HCT116 (cell line): Measurements from ENCODE around the gene OR56A5.

Source experiments
- EGR1 ChIP-seq: IDR thresholded peaks from 2 replicates; pipeline ENCODE4 v1.6.1; 2012; ENCODE audit warnings: low read depth
- EZH2 ChIP-seq: fragments of 200-600 bp; sonication (generic); IDR thresholded peaks from 2 replicates; pipeline ENCODE4 v1.6.1; 2017; ENCODE audit warnings: antibody characterized with exemption, mixed run types
- EZH2phosphoT487 ChIP-seq: fragments of 200-600 bp; IDR thresholded peaks from 2 replicates; pipeline ENCODE4 v1.6.1; 2018; ENCODE audit warnings: antibody characterized with exemption, borderline replicate concordance
- JUND ChIP-seq: IDR thresholded peaks from 2 replicates; pipeline ENCODE4 v1.6.1; 2012
- POLR2A ChIP-seq: IDR thresholded peaks from 2 replicates; pipeline ENCODE4 v1.7.0; 2011; ENCODE audit warnings: borderline replicate concordance; ENCODE audit not compliant: insufficient read depth, insufficient read length; ENCODE audit errors: extremely low read depth
- SIN3A ChIP-seq: IDR thresholded peaks from 2 replicates; pipeline ENCODE4 v1.6.1; 2012; ENCODE audit warnings: low read depth
- ZNF274 ChIP-seq: fragments of 200-500 bp; sonication (Bioruptor generic); IDR thresholded peaks from 2 replicates; pipeline ENCODE4 v1.6.1; 2014; ENCODE audit warnings: mild to moderate bottlenecking, low read depth, low read length, inconsistent platforms
- TF ChIP-seq, protein P1 (sequence below), 3 experiments: fragments of 200-600 bp in 1 of 3; sonication (generic) in 1 of 3; IDR thresholded peaks in 2 of 3; conservative IDR thresholded peaks in 1 of 3; 2 replicates each; pipeline ENCODE4 v1.5.1; 2012 to 2017; ENCODE audit warnings: low read depth in 2 of 3, low read length in 2 of 3, antibody characterized with exemption in 1 of 3, borderline replicate concordance in 1 of 3, control low read depth in 1 of 3, mild to moderate bottlenecking in 1 of 3, mixed read lengths in 1 of 3, mixed run types in 1 of 3, moderate library complexity in 1 of 3; ENCODE audit not compliant: insufficient read depth in 1 of 3
- TF ChIP-seq, protein P2 (sequence below): IDR thresholded peaks from 2 replicates; pipeline ENCODE4 v1.6.1; 2012
- TF ChIP-seq, protein P3 (sequence below): IDR thresholded peaks from 2 replicates; pipeline ENCODE4 v1.6.1; 2012; ENCODE audit warnings: low read depth

DNA sequence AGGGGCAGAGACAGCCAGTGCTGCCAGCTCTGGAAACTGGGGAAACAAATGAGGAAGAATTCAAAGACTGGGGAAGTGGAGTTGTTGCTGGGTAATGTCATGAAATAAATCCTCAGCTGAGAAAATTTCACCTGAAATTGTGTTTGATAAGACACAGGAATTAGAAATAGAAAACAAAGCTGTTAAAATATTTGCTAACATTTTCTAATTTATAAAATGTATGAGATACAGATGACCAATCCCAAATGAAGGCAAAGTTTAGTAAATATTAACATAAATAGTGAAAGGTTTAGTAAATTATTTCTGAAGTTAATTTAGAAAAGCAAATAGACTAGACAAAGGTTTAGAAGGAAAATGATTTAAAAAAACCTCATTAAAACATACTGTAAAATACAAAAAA lies at the start of gene OR56A5:
- TF ChIP-seq, protein P1, sequence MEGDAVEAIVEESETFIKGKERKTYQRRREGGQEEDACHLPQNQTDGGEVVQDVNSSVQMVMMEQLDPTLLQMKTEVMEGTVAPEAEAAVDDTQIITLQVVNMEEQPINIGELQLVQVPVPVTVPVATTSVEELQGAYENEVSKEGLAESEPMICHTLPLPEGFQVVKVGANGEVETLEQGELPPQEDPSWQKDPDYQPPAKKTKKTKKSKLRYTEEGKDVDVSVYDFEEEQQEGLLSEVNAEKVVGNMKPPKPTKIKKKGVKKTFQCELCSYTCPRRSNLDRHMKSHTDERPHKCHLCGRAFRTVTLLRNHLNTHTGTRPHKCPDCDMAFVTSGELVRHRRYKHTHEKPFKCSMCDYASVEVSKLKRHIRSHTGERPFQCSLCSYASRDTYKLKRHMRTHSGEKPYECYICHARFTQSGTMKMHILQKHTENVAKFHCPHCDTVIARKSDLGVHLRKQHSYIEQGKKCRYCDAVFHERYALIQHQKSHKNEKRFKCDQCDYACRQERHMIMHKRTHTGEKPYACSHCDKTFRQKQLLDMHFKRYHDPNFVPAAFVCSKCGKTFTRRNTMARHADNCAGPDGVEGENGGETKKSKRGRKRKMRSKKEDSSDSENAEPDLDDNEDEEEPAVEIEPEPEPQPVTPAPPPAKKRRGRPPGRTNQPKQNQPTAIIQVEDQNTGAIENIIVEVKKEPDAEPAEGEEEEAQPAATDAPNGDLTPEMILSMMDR (IDR thresholded peaks at IDR 0.05 in 2 of 3, conservative IDR thresholded peaks at IDR 0.05 in 1 of 3; ENCODE audit: borderline replicate concordance in 1 of 3, insufficient read depth in 1 of 3, low read depth in 2 of 3, low read length in 2 of 3) = no peak
- TF ChIP-seq POLR2A (no peak), EZH2phosphoT487 (no peak), EZH2 (no peak), ZNF274 (no peak), SIN3A (no peak), JUND (no peak), EGR1 (no peak)
- TF ChIP-seq, protein P2, sequence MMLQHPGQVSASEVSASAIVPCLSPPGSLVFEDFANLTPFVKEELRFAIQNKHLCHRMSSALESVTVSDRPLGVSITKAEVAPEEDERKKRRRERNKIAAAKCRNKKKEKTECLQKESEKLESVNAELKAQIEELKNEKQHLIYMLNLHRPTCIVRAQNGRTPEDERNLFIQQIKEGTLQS = no peak
- TF ChIP-seq, protein P3, sequence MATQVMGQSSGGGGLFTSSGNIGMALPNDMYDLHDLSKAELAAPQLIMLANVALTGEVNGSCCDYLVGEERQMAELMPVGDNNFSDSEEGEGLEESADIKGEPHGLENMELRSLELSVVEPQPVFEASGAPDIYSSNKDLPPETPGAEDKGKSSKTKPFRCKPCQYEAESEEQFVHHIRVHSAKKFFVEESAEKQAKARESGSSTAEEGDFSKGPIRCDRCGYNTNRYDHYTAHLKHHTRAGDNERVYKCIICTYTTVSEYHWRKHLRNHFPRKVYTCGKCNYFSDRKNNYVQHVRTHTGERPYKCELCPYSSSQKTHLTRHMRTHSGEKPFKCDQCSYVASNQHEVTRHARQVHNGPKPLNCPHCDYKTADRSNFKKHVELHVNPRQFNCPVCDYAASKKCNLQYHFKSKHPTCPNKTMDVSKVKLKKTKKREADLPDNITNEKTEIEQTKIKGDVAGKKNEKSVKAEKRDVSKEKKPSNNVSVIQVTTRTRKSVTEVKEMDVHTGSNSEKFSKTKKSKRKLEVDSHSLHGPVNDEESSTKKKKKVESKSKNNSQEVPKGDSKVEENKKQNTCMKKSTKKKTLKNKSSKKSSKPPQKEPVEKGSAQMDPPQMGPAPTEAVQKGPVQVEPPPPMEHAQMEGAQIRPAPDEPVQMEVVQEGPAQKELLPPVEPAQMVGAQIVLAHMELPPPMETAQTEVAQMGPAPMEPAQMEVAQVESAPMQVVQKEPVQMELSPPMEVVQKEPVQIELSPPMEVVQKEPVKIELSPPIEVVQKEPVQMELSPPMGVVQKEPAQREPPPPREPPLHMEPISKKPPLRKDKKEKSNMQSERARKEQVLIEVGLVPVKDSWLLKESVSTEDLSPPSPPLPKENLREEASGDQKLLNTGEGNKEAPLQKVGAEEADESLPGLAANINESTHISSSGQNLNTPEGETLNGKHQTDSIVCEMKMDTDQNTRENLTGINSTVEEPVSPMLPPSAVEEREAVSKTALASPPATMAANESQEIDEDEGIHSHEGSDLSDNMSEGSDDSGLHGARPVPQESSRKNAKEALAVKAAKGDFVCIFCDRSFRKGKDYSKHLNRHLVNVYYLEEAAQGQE = no peak
